Peyer's patch (tissue), 4 donors: ENCODE data around the gene RPAIN. TPM values are rescaled to one million over a fixed set of nuclear protein-coding genes. Genes with fewer than 3 reads are reported as not detected.

Experiments
- DNase-seq, 3 donors: peaks; one replicate each; pipeline ENCODE4 v3.0.0-alpha.2; 2017 to 2019
- H3K27ac ChIP-seq, 4 donors: fragments of 200-600 bp; sonication (generic); one replicate each; pipeline ENCODE4 v1.5.1; 2016 to 2019
- H3K27me3 ChIP-seq, 2 donors: fragments of 200-600 bp; sonication (generic); one replicate each; pipeline ENCODE4 v1.5.1; 2019
- H3K36me3 ChIP-seq, 3 donors: fragments of 200-600 bp; sonication (generic); one replicate each; pipeline ENCODE4 v1.5.1; 2016 to 2019
- H3K4me1 ChIP-seq, 4 donors: fragments of 200-600 bp; sonication (generic); one replicate each; pipeline ENCODE4 v1.5.1; 2016 to 2019
- H3K4me3 ChIP-seq, 4 donors: fragments of 200-600 bp; sonication (generic); 1 replicate in 3 of 4; 2 replicates in 1 of 4; pipeline ENCODE4 v1.5.1; 2016 to 2019; ENCODE audit warnings: mild to moderate bottlenecking in 1 of 4
- H3K9me3 ChIP-seq, 4 donors: fragments of 200-600 bp; sonication (generic); one replicate each; pipeline ENCODE4 v1.5.1; 2016 to 2019; ENCODE audit warnings: mild to moderate bottlenecking in 1 of 4
- POLR2A ChIP-seq, 2 donors: fragments of 450-650 bp; IDR thresholded peaks; one replicate each; pipeline ENCODE4 v1.5.1; 2017; ENCODE audit warnings: antibody characterized with exemption in 2 of 2, mild to moderate bottlenecking in 2 of 2, moderate library complexity in 2 of 2
- total RNA-seq, 4 donors: library from RNA; depleted of rRNA; stranded (reverse); fragments of >200 nt; gene quantifications; one replicate each; pipeline ENCODE4 v1.1.0, GENCODE V29; 2016
- TF ChIP-seq, protein P1 (sequence below), 6 experiments: fragments of 450-650 bp in 4 of 6; fragments of 200-600 bp in 2 of 6; sonication (generic) in 1 of 6; IDR thresholded peaks; one replicate each; pipeline ENCODE4 v1.5.1; 2017 to 2019; ENCODE audit warnings: antibody characterized with exemption in 6 of 6, mild to moderate bottlenecking in 3 of 6, moderate library complexity in 1 of 6

RPAIN gene, protein sequence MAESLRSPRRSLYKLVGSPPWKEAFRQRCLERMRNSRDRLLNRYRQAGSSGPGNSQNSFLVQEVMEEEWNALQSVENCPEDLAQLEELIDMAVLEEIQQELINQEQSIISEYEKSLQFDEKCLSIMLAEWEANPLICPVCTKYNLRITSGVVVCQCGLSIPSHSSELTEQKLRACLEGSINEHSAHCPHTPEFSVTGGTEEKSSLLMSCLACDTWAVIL
- 10 to 100 TPM; 27.8 to 96.6 (median 49.6) TPM for total RNA-seq

DNA sequence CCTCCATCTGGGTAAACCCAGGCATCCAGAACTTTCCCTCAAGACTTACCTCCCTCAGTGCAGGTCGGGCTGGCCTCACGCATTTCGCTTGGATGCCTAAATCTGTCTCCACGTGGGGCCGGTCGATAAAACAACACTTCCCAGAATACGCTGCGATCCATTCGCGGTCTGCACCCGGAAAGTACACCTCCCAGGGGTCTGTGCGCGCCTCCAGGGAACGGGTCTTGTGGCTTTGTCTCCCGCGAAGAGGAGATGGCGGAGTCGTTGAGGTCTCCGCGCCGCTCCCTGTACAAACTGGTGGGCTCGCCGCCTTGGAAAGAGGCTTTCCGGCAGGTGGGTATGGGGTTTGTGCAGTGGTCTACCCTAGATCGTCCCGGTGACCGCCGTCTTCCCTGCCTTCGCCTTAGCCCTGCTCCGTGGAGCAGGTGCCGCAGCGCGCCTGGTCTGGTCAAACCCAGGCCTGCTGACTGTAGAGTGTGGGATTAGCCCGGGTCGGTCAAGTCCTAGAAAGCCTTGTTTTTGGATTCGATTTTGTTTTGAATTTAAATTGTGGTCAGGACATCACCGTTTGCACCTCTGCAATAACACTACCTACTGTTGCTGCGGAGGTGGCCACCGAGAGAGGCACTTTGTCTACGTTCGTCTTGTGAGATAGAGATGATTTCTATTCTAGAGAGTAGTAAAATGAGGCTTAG, at the start of gene RPAIN:
TSS of gene RPAIN (plus strand) at position 224 of the 695 bp plus-strand sequence. CDS start at position 253, 29 bp downstream.
- Histone ChIP-seq H3K9me3 (no peaks in the 10 kb centered on the region), H3K4me1 (peaks cover 0 to 32% (median 12%) of the 10 kb centered on the region in 4 donors), H3K27me3 (no peaks in the 10 kb centered on the region), H3K36me3 (peaks cover 0 to 44% (median 0%) of the 10 kb centered on the region in 3 donors), H3K27ac (peak within 1 kb of the TSS; percentile 89 to 97 (median 92)), H3K4me3 (peak within 1 kb of the TSS; percentile 71 to 83 (median 74))
- DNase-seq, result peak; percentile 90 to 96 (median 92)
- TF ChIP-seq POLR2A (IDR thresholded peaks at IDR 0.05), result peak; percentile 52 to 62
- TF ChIP-seq, protein P1, sequence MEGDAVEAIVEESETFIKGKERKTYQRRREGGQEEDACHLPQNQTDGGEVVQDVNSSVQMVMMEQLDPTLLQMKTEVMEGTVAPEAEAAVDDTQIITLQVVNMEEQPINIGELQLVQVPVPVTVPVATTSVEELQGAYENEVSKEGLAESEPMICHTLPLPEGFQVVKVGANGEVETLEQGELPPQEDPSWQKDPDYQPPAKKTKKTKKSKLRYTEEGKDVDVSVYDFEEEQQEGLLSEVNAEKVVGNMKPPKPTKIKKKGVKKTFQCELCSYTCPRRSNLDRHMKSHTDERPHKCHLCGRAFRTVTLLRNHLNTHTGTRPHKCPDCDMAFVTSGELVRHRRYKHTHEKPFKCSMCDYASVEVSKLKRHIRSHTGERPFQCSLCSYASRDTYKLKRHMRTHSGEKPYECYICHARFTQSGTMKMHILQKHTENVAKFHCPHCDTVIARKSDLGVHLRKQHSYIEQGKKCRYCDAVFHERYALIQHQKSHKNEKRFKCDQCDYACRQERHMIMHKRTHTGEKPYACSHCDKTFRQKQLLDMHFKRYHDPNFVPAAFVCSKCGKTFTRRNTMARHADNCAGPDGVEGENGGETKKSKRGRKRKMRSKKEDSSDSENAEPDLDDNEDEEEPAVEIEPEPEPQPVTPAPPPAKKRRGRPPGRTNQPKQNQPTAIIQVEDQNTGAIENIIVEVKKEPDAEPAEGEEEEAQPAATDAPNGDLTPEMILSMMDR (IDR thresholded peaks at IDR 0.05), result no peak

GRCh38 chr17:5370411-5370810, 49.6 kb upstream of the RPAIN start:
- H3K27ac ChIP-seq, result no peak overlapping the region
- H3K9me3 ChIP-seq, result no peaks in the 10 kb centered on the region
- H3K36me3 ChIP-seq, result peaks cover 0 to 94% (median 0%) of the 10 kb centered on the region in 3 donors
- no peak overlapping the region for H3K4me3 ChIP-seq
- TF ChIP-seq, protein P1 (IDR thresholded peaks at IDR 0.05), result no peak
- no peaks in the 10 kb centered on the region for H3K27me3 ChIP-seq
- no peak for DNase-seq
- no peaks in the 10 kb centered on the region for H3K4me1 ChIP-seq

DNA sequence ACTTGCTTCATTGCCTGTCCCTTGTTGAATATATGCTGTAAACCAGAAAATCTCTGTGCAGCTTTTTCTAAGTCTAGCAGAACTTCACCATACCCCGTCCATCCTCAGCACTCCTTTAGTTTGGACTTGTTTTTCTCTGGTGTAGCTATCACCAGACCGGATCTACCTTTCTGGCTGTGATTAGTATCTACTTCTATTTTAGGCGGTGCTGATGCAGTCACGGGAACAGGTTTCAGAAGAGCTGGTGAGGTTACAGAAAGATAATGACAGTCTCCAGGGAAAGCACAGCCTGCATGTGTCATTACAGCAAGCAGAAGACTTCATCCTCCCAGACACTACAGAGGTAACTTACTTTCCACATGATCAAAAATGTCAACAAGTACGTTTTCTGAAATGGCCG, 46.9 kb upstream of the RPAIN start:
- H3K36me3 ChIP-seq, result peaks cover 0 to 94% (median 0%) of the 10 kb centered on the region in 3 donors
- TF ChIP-seq POLR2A (IDR thresholded peaks at IDR 0.05), result no peak
- TF ChIP-seq, protein P1 (IDR thresholded peaks at IDR 0.05), result no peak
- no peaks in the 10 kb centered on the region for H3K4me1 ChIP-seq
- H3K27ac ChIP-seq, result no peak overlapping the region
- DNase-seq, result no peak
- no peaks in the 10 kb centered on the region for H3K27me3 ChIP-seq
- H3K4me3 ChIP-seq, result no peak overlapping the region
- H3K9me3 ChIP-seq, result no peaks in the 10 kb centered on the region

- Histone ChIP-seq H3K4me3 (no peak overlapping the region), H3K27me3 (no peaks in the 10 kb centered on the region), H3K27ac (no peak overlapping the region), H3K9me3 (no peaks in the 10 kb centered on the region), H3K4me1 (no peaks in the 10 kb centered on the region), H3K36me3 (peaks cover 0 to 99% (median 0%) of the 10 kb centered on the region in 3 donors)
- DNase-seq, result no peak
- no peak for TF ChIP-seq POLR2A (IDR thresholded peaks at IDR 0.05)
- TF ChIP-seq, protein P1 (IDR thresholded peaks at IDR 0.05), result no peak
Measured at GRCh38 chr17:5378566-5379207, 41.3 kb upstream of the RPAIN start.

DNA sequence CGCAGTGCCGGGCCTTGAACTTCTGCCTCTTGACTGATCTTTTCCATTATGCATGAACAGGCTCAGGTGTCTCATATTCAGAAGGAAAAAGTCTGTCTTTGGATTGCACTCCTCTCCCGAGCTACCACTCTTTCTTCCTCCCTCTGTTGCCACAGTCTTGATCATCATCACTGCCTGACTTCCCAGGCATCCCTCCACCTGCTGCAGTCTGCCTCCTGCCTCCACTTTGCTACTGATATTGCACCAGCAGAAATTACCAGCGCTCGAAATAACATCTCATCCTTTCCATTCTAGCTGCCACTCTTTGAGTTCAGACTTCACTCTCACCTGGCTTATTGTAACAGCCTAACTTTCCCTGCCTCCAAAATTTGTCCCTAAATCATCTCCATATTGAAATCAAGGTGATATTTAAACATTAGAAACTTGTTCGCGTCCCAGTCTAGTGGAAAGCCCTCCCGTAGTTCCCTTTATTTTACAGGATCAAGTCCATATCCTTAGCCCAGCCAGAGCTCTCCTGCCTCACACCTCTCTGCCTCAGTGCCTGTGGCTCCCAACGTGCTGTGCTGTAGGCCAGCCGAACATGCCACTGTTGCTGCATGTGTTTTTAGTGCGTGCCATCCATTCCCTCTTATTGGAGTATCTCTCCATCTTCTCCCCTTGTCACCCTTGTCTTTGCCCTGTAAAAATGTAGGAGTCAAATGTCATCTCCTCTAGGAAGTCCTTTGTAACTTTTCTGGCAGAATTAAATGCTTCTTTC, 40.5 kb upstream of the RPAIN start:
- Histone ChIP-seq H3K9me3 (no peaks in the 10 kb centered on the region), H3K36me3 (peaks cover 0 to 99% (median 0%) of the 10 kb centered on the region in 3 donors), H3K4me3 (no peak overlapping the region), H3K27ac (no peak overlapping the region), H3K27me3 (no peaks in the 10 kb centered on the region), H3K4me1 (no peaks in the 10 kb centered on the region)
- no peak for DNase-seq
- TF ChIP-seq POLR2A (IDR thresholded peaks at IDR 0.05), result no peak
- TF ChIP-seq, protein P1 (IDR thresholded peaks at IDR 0.05), result no peak
